Stimulated activated CD8-positive, alpha-beta memory T cell treated with anti-CD3 and anti-CD28 coated beads, Interleukin-7, amount 100 ng/mL, for 1 hour (primary cell): ENCODE measurements around the gene ALLC.

ENCODE experiments used
- DNase-seq, 2 donors: peaks; one replicate each; pipeline ENCODE4 v3.0.0-alpha.2; 2020; ENCODE audit warnings: low read depth in 2 of 2

Gene ALLC

GRCh38 chr2:3677436-3677835 is 19.4 kb downstream of the ALLC start:
- no peak for DNase-seq

GRCh38 chr2:3678212-3678611 is 20.2 kb downstream of the ALLC start:
- no peak for DNase-seq

DNA sequence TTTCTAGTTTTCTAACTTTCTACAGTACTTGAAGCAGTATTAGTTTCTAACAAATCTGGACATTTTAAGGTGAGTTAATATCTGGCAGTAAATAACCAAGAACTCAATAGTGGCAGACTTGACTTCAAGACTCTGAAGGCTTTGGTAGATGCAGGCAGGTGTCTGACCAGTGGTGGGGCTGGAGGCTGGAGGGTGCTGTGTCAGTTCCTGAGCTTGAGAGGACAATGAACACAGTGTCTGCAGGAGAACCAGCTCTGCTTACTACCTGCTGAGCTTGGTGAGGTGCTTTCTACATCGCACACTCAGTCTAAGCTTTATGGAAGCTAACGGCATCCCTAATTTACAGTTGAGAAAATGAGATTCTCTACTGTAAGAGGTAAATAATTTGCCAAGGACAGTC is 21.2 kb downstream of the ALLC start:
- DNase-seq = no peak

- no peak for DNase-seq
Observed at GRCh38 chr2:3679616-3680393, 21.8 kb downstream of the ALLC start.

DNA sequence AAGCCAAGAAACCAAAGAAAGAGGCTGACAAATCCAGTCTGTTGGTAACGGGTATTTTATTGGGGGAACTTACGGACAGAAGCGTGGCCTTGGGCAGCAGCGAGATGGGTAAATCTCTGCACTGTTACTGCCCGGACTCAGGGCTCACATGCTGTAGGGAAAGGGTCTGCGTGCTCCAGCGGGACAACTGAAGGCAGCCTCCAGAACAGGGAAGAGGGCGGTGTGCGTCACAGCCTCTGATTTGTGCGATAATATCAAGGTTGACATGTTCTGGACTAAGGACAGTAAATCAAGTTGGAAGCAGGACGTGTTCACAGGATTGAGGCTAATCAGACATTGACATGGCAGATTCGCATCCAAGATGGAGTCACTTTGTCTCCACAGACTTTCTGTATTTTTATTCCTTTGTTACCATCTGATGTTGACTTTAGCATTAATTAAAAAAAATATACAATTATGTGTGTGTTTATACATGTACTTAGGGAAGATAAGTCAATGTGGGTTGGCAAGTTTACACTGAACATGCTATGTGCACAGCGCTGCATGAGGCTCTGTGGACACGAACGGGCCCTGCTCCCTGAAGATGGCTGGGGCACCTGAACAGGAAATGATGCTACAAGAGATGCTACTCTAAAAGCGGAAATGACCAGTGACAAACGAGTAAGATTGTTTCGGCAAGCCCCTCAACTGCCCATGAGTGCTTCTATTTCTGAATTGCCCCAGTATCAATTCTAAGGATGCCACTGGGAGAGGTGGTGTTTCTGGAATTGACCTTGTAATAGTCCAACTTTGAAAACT is 22.7 kb downstream of the ALLC start:
- DNase-seq = no peak

DNA sequence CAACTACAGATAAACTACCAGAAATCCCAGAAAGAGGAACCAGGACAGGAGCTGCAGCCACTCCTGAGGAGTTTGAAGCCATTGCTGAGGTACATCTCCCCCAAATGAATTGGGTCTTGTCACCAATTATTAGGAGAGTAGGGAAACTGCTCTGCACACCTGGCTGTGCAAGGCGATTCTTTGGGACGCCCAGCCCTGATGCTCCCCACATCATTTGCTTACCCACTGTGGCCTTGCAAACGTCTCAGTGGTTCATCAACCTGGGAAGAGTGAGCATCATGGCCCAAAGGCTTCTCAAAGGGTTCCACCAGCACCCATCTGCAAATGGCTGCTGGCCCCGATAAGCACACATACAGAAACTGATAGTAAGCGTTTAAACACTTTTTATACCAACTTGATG is 23.6 kb downstream of the ALLC start:
- no peak for DNase-seq

- no peak for DNase-seq
Observed at GRCh38 chr2:3682811-3683210, 24.8 kb downstream of the ALLC start.

DNA sequence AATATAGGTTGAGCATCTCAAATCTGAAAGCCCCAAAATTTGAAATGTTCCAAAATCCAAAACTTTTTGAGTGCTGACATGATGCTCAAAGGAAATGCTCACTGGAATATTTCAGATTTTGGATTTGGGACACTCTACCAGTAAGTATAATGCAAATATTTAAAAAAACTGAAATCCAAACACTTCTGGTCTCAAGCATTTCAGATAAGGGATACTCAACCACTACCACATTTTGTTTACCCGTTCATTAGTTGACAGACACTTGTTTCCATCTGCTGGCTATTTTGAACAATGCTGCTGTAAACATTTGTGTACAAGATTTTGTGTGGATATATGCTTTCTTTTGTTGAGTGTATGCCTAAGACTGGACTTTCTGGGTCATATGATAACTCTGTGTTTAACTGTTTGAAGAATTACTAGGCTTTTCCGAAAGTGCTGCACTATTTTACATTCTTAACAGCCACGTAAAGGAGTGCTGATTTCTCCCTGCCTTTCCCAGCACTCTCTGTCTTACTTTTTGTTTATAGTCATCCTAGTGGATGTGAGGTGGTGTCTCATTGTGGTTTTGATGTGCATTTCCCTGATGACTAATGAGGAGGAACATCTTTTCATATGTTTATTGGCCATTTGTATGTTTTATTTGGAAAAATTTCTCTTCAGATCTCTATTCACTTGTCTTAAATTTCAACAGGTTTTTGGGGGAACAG is 25.9 kb downstream of the ALLC start:
- no peak for DNase-seq

DNA sequence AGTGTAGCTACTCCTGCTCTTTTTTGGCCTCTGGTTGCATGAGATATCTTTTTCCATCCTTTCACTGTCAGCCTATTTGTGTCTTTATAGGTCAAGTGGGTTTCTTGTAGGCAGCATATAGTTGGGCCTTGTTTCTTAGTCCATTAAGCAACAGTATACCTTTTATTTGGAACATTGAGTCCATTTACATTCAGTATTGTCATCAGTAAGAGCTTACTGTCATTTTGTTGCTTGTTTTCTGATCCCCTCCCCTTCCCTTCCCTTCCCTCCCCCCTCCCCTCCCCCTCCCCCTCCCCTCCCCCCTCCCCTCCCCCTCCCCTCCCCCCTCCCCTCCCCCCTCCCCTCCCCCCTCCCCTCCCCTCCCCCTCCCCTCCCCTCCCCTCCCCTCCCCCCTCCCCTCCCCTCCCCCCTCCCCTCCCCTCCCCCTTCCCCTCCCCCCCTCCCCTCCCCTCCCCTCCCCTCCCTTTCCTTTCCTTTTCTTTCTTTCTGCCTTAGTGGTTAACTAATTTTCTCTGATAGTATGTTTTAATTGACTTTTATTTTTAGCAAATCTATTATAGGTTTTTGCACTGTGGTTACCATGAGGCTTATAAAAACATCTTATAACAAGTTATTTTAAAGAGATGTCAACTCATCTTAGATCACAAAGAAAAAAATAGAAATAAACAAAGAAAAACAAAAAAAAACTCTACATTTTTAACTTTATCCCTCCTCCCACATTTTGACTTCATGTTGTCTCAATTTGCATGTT is 32.2 kb downstream of the ALLC start:
- no peak for DNase-seq

DNA sequence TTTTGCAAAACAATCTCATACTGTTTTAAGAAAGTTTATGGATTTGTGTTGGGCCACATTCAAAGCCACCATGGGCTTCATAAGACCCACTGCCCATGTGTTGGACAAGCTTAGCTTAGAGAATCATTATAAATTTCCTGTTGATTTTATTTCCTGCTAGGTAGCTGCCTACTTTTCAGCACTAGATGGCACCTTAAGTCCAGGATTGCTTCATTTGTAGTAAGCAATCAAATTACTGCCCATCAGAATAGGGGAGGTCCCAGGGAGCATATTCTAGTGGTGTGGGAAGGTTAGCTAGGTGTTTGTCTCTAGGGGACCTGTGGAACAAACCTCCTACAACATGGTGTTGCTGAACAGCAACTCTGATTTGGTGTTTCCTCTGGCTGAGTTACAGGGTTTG is 34.4 kb downstream of the ALLC start:
- no peak for DNase-seq

GRCh38 chr2:3696545-3696944 is 38.5 kb downstream of the ALLC start:
- no peak for DNase-seq

- no peak for DNase-seq
Observed at GRCh38 chr2:3701071-3701470, 43.1 kb downstream of the ALLC start.

- DNase-seq = no peak
Observed at GRCh38 chr2:3703236-3703756, 45.3 kb downstream of the ALLC start, which contains the start of gene DCDC2C. Gene DCDC2C, plus strand, starts transcription at chr2:3703575. Its CDS starts 177 bp downstream, at chr2:3703752.

GRCh38 chr2:3703757-3704355 is 45.9 kb downstream of the ALLC start:
- no peak for DNase-seq

DNA sequence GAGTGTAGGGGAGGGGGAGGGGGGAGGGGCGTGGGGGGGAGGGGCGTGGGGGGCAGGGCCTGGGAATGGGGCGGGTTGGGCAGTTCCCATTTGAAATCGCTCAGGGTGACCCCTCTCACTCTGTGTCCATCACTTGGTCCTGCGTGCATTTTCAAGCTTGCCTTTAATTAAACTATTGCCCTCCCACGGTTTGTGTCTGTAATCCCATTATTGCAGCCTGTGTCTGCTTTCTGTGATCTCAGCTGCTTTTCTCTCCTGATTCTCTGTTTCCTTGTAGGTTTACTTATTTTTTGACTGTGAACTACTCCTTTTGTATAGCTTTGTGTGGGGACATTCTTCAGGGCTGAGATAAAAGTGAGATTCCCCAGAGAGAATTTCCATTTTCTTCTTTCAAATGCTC is 46.7 kb downstream of the ALLC start:
- DNase-seq = no peak

DNA sequence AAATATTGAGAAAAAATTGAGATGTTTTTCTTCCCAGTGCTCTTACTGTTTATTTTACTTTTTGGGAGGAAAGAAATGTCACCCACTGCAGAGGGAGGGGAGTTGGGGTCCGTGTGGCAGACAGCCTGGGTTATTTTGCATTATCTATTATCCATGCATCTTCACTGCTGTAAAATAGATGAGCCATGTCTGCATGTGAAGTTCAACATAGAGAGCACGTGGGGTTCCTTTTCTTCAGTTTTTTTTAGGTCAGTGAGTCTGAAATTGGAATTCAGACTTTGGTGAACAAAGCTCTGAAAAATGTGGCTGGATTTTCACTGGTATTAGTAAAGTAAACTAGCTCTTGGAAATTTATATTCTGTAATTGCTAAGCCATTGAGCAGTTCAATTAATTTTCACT is 47.8 kb downstream of the ALLC start:
- DNase-seq = no peak

DNA sequence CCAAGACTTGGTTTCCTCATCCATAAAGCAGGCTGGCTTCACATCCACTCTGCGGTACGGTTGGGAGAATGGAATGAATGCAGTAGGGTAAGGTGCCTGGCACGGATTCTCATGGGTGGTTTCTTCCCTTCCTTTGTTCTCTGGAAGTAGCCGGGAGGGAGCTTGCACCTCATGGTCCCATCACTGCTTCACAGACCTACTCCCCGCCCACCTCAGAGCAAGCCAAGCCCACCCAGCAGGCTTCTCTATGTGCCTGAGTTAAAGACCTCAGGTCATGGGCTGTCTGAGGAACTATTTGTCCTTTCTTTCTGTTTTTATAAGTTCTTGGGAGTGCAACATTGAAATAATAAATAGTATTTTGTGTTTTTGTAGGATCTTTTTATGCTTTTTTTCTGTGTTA is 48.9 kb downstream of the ALLC start:
- DNase-seq = no peak

DNA sequence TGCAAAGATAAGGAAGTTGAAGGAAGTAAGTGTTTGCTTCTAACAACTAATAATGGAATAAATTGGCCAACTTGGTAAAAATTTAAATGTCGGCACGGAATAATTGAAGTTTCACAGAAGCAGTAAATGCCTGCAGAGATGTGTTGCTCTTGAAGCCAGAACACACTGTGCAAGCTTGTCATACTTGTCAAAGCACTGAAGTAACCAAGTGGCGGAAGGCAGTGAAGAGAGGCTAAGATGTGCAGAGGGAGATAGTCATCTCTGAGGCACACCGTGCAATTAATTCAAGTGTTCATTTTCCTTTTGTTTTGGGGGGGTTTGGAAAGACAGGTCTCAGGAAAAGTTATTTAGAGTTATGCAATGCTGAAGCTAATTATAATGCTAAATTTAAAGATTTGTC is 50.6 kb downstream of the ALLC start:
- no peak for DNase-seq

DNA sequence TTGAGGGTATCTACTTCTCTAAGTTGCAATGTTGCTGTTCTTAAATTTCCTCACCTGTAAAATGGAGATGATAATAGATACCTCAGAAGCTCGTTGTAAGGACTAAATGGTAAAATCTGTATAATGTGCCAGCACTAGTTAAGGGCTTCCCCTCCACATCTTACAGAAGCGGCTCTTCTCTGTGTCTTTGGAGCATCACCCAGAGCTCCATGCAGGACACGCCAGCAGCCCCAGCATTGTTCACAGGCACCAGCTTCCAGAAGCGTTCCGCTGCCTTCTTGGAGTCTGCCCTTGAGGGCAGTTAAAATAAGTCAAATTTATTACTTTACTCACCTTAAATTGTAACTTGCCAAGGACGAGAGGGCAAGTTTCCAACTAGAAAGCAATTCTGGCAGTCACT is 51.2 kb downstream of the ALLC start:
- no peak for DNase-seq

GRCh38 chr2:3712424-3712823 is 54.4 kb downstream of the ALLC start:
- no peak for DNase-seq

- DNase-seq = no peak
Observed at GRCh38 chr2:3712831-3713503, 55.0 kb downstream of the ALLC start.
